DMS114 treated with DMSO at 0.1 percent for 48 hours (cell line): ENCODE measurements around the gene SHKBP1.

ENCODE experiments used
- DNase-seq: peaks from one replicate; lab custom pipeline; 2025; ENCODE audit not compliant: unreplicated experiment; lab: John Stamatoyannopoulos, UW

Gene SHKBP1

DNA sequence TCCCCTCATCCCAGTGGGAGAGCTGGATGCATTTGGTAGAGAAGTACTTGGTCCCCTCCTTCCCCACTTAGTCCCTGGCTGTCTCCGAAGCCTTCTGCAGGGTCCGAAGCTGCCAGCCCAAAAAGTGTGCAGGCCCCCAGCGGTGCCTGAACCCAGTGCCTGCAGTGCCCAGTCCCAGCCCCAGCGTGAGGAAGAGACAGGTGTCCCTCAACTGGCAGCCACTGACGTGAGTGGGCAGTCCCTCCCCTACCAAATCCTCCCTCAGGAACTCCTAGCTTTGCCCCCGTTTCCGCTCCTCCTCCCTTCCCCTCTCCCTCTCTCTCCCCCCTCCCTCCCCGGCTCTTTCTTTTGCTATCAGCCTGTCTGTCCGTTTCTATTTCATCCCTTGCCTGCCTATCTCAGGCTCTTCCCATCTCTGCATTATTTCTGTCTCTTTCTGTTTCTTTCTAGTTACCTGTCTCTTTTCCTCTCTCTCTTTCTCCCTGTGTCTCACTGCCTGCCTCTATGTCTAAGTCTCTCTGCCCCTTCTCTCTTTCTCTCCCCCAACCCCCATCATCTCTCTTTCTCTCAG, 22.7 kb downstream of the SHKBP1 start:
- no peak for DNase-seq

DNA sequence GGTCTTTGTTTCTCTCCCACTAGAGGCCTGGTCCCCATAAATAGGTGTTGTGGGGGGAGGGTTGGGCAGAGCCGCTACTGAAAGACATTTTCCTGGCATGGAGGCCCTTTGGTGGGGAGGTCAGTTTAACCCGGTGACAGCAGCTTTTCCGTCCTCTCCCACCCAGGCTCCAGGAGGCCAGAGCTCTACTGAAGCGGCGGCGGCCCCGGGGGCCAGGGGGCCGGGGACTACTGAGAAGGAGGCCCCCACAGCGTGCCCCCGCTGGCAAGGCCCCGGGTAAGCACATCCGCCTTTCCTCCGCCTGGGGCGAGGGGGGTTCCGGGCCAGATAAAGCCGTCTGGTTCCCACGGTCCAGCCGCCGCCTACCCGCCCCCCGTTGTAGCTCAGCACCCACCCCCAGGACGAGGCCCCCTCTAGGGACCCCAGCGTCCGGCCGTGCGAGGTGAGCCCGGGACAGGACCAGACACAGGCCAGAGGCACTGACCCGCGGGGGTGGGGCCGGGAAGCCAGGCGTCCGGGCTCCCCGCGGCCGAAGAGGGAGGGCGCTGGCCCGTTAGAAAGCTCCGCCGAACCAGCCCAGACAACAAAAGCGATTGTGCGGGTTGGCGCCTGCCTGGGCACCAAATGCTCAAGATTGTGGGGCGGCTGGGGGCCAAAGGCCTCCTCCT, 23.4 kb downstream of the SHKBP1 start:
- DNase-seq = no peak

DNA sequence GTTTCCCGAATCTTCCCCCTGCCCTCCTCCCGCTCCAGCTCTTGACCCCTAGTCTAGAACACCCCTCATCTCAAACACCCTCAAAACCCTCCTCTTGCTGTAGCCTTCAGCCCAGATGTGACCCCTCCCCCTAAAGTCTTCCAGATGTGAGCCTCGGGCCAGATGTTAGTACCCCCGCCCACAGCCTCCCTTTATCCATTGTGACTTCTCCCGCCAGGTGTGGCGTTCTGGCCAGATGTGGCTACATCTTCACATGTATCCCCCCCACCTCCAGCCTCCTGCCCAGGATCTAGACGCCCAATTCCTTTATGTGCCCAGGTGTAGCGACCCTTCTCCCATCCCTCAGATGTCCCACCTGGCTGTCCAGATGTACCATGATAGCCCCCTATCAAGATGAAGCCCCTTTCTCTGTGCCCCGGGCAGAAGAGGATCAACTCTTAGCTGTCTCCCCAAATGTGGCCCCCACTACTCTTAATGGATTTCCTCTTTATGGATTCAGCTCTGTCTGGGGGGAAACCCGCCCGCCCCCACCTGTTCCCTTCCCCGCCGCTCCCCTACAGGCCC, 24.0 kb downstream of the SHKBP1 start:
- DNase-seq = no peak

DNA sequence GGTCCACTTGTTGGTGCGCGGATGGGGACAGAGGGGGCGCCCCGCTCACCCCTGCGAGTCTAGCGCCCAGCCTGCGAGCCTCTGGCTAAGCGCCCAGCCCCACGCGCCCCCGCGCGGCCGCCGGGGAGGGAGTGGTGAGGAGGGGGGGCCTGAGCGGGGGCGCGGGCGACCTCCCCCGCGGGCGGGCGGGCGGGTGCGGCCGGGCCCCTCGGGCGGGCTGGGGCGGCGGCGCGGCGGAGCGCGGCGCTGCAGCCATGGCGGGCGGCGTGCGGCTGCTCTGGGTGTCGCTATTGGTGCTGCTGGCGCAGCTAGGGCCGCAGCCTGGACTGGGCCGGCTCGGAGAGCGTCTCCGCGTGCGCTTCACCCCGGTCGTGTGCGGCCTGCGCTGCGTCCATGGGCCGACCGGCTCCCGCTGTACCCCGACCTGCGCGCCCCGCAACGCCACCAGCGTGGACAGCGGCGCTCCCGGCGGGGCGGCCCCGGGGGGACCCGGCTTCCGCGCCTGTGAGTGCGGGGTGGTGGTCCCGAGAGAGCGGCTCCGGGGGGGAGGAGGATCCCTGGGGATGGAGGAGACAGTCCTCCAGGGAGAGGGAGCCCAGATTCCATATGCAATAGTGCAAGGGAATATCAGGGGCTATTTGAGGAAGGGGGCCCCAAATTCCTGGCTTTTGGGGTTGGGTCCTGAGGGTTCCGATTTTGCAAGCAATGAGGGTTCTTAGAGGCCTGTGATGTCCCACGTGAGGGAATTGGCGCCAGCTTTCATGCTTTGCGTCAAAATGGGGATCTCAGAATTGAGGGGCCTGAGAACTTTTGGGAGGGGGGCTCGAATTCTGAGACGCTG, 24.7 kb downstream of the SHKBP1 start, which contains the start of gene LTBP4:
Gene LTBP4, plus strand, starts transcription at position 236 of the 841 bp plus-strand sequence. Its CDS starts 19 bp downstream, at position 255.
- no peak for DNase-seq

DNA sequence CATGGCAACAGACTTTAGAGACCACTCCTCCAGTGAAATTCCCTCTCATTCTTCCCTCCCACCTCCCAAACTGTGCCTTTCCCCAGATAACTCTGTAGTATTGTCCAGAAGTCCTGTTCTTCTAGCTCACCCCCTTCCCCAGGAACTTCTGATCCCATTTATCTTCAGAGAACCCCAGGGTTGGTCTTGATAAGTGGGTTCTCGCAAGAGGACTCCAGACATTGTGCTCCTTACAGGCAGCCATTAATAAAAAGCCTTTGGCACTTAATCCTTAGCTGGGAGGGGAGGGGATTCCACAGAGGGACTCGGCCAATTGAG, 26.4 kb downstream of the SHKBP1 start:
- DNase-seq = no peak

DNA sequence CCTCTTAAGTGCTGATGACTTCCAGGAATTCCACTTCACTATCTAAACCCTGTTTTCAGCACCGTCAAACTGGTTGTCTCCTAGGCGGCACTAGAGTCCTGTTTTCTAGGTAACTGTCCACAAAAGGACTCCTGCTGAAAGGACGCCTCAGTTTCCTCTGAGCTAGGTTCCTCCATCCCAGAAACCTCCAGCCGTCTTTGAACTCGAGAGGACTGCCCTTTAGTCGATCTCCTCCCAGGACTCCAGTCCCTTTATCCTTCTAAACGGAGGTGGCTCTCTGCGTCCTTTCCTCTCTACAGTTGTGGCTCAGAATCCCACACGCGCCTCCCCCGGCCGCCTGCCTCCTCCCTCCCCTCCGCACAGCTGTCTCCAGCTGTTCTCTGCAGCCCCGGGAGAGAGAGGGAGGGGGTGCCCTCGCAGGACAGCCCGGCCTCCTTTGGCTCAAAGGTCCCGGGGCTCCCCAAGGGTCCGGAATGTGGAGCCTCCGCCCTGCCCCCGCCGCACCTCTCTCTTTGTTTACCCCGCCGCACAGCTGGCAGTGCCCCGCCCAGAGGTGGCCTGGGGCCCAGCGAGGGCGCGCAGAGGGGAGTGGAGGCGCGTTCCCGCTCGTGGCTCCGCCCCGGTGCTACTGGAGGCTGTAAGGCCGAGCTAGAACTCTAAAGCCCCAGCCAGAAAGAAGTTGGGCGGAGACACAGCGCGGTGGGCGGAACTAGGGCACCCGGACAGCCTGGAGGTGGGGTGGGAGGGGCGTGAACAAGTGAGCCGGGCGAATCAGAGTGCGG, 26.9 kb downstream of the SHKBP1 start:
- DNase-seq = no peak

DNA sequence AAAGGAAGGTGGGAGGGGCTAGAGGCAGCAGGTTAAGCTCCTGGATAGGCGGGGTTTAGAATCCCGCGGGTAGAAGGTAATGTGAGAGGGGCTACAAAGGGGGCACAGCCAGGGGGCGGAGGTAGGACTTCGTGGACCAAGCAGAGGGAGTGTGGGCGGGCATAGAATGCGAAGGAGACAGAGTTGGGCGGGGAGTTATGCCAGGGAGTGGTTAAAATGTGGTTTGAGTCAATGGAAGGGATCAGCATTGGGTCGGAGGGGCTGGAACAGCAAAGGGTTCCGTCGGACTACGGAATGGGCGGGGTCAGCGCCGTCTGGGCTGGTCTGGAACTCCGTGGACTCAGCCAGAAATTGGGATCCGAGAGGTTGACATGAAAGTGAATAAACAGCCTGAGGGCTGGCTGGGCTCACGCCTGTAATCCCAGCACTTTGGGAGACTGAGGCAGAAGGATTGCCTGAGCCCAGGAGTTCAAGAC, 27.5 kb downstream of the SHKBP1 start:
- no peak for DNase-seq

DNA sequence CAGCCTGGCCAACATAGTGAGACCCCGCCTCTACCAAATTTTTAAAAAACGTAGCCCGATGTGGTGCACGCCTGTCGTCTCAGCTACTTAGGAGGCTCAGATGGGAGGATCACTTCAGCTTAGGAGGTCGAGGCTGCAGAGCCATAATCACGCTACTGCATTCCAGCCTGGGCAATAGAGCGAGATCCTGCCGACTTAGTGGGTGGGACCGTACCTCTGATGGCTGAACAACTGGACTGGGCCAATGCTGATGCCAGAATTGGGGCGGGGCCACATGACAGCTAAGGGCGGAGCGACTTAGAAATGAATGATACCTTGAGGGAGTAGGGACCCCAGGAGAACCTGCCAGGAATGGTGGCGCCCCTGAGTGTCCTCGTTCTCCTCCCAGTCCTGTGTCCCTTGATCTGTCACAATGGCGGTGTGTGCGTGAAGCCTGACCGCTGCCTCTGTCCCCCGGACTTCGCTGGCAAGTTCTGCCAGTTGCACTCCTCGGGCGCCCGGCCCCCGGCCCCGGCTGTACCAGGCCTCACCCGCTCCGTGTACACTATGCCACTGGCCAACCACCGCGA, 28.1 kb downstream of the SHKBP1 start:
- no peak for DNase-seq

DNA sequence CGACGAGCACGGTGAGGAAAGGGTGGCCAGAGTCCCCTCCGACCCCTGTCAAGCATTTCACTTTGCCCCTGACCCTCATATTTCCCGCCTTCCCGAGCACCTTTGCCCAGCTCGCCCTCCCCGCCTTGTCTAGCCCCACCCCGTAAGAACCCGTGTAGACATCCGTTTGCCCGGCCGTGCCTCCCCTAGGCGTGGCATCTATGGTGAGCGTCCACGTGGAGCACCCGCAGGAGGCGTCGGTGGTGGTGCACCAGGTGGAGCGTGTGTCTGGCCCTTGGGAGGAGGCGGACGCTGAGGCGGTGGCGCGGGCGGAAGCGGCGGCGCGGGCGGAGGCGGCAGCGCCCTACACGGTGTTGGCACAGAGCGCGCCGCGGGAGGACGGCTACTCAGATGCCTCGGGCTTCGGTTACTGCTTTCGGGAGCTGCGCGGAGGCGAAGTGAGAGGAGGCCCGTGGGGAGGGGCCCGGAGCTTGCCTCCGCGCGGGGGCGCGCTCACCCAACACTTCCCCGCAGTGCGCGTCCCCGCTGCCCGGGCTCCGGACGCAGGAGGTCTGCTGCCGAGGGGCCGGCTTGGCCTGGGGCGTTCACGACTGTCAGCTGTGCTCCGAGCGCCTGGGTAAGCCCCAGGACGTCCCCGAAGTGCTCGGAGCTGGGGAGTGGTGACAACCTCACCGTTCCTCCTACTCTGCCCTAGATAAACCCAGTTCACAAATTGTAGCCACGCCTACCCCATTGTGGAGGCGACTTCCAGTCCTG, 28.7 kb downstream of the SHKBP1 start:
- DNase-seq = no peak

DNA sequence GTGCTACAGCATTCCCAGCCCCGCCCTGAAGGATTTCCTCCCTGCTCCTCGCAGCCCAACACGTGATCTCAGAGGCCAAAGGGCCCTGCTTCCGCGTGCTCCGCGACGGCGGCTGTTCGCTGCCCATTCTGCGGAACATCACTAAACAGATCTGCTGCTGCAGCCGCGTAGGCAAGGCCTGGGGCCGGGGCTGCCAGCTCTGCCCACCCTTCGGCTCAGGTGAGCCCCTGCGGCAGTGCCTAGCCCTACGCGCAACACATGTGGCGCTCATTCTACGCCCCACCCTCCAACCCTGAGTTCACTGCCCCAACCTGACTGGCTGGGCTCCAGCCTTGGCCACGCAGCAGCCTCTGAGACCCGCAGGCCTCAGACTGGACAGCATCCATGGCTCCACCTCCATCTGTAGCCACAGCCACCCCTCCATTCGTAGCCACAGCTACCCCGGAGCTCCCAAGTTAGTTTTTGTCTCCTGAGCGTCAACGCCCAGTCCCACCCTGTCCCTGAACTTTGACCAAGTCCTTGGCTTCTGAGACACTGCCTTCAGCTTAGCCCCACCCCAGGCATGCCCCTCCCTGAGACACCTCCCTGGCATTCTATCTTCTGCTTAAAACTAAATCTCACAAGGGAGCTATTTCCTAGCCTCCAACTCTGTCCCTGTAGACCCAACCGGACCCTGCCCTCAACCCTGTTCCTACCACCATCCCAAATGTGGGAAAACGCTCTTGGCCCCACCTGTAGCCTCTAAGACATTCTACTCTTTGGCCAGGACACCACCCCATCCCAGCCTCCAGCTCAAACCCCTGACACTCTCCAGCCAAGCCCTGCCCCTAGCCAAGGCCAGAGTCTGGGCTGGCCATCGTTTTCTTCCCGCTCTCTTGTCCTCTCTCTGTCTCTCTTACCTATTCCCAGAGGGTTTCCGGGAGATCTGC, 30.9 kb downstream of the SHKBP1 start:
- no peak for DNase-seq

DNA sequence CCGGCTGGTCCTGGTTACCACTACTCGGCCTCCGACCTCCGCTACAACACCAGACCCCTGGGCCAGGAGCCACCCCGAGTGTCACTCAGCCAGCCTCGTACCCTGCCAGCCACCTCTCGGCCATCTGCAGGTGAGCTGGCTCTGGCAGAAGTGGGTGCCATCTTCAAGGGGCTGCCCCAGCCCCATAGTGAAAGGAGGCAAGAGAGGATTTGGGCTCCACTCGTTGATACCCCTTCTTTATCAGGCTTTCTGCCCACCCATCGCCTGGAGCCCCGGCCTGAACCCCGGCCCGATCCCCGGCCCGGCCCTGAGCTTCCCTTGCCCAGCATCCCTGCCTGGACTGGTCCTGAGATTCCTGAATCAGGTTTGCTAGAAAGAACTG, 31.6 kb downstream of the SHKBP1 start:
- no peak for DNase-seq

DNA sequence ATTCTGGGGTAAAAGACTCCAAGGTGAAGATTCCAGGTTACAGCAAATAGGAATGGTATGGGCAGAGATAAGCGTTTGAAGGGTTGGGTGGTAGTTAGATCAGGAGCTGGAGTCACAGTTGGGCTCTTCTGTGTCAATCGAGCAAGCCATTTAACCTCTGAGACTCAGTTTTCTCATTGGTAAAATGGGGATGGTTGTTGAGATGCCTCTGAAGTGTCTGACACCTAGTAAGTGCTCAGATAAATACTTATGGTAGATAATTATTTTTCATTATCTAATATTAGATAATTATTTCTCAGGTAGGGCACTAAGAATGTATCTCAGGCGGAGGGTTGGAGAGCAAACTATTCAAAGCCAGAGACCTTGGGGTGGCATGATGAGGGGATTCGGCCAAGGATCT, 32.3 kb downstream of the SHKBP1 start:
- DNase-seq = no peak

DNA sequence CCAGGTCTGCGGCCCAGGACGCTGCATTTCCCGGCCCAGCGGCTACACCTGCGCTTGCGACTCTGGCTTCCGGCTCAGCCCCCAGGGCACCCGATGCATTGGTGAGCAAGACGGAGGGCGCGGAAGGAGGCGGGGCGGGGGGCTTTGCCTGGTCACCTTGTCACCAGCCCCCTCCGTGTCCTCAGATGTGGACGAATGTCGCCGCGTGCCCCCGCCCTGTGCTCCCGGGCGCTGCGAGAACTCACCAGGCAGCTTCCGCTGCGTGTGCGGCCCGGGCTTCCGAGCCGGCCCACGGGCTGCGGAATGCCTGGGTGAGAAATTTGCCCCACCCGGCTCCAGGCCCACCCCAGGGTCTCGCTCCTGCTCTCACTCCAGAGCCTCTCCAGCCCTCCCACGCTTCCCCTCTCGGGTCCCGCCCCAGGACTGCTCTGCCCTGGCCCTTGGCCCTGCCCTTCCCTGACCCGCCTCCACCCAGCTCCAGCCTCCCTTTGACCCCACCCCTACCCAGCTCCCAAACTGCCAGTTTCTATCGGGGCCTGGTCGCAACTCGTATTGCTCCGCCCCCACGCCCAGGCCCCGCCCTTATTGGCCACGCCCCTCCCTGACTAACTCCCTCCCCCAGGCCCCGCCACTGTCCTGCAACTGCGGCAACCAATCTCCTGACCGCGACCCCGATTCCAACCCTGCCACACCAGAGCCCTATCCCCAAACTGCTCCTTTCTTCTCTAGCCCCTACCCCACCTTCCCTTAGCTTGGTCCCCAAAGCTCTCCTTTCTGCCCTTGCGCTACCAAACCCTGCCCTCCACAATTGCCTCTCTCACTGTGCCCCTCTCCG, 33.1 kb downstream of the SHKBP1 start:
- no peak for DNase-seq

DNA sequence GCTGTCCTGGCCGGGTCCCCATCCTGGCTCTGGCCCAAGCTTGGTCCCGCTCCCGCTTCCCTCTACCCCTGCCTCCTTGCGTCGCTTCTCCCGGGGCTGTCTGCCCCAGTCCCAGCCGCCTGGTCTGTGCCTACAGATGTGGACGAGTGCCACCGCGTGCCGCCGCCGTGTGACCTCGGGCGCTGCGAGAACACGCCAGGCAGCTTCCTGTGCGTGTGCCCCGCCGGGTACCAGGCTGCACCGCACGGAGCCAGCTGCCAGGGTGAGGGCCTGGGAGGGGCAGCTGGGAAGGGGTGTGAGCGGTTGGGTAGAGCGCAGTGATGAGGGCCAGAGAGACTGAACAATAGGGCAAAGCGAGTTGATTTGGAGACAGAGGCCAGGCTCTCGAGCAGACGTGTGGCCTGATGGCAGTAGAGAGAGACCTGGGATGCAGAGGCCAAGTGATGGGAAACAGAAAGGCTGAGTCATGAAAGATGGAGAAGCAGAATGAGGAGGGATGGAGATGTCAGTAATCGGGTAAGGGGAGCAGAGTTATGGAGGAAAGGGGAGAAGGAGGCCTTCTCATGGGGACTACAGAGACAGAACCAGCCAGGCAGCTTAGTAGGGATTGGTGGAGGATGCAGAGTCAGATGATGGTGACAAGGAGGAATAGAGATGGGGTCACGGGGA, 33.9 kb downstream of the SHKBP1 start:
- no peak for DNase-seq

DNA sequence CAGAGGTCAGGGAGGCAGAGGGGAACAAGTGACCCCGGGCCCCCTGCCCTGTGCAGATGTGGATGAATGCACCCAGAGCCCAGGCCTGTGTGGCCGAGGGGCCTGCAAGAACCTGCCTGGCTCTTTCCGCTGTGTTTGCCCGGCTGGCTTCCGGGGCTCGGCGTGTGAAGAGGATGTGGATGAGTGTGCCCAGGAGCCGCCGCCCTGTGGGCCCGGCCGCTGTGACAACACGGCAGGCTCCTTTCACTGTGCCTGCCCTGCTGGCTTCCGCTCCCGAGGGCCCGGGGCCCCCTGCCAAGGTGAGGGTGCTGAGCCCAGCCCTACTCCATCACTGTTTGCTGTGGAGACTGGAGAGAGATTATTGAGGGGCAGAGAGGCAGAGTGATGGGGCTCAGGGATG, 34.4 kb downstream of the SHKBP1 start:
- no peak for DNase-seq

DNA sequence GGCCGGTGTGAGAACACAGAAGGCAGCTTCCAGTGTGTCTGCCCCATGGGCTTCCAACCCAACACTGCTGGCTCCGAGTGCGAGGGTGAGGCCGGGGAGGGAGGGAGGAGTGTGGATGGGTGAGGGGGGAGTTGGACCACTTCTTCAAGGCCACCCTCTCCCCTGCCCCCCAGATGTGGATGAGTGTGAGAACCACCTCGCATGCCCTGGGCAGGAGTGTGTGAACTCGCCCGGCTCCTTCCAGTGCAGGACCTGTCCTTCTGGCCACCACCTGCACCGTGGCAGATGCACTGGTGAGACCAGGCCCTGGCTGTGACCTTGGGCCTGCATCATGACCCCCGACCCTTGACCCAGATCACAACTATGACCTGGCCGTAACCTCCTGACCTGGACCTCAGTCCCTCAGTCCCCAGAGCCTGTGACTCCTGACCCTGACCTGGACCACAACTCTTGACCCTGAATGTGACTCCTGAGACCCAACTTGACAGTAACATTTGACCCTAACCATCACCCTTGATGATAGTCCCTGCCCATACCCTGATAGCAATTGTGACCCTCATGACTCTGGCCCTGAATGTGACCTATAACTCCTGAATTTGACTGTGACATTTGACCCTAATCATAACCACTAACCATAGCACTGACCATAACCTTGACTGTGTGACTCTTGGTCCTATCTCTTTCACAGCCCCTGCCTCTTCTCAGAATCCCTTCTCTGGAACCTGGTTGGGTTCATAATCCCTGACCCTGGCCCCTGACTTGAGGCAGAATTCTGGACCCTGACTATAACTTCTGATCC, 35.4 kb downstream of the SHKBP1 start:
- no peak for DNase-seq
